RPMI8226 (cell line): Measurements from ENCODE around the gene ARPP21.

Source experiments
- DNase-seq: peaks from one replicate; pipeline ENCODE4 v3.0.0-alpha.2; 2015

The ARPP21 gene

GRCh38 chr3:35739964-35740527, 100.7 kb downstream of the ARPP21 start:
- no peak for DNase-seq

GRCh38 chr3:35743218-35743617, 103.9 kb downstream of the ARPP21 start:
- no peak for DNase-seq

- no peak for DNase-seq
Measured at GRCh38 chr3:35744419-35744818, 105.1 kb downstream of the ARPP21 start.

- no peak for DNase-seq
Measured at GRCh38 chr3:35745351-35745750, 106.0 kb downstream of the ARPP21 start.

- DNase-seq: no peak
Measured at GRCh38 chr3:35745802-35746484, 106.6 kb downstream of the ARPP21 start.

GRCh38 chr3:35746492-35746891, 107.2 kb downstream of the ARPP21 start:
- DNase-seq: no peak

GRCh38 chr3:35748144-35748543, 108.8 kb downstream of the ARPP21 start:
- DNase-seq: no peak

GRCh38 chr3:35751207-35751606, 111.9 kb downstream of the ARPP21 start:
- no peak for DNase-seq

GRCh38 chr3:35757991-35758757, 118.8 kb downstream of the ARPP21 start:
- DNase-seq: no peak

- no peak for DNase-seq
Measured at GRCh38 chr3:35760146-35760545, 120.8 kb downstream of the ARPP21 start.

- no peak for DNase-seq
Measured at GRCh38 chr3:35761311-35761710, 122.0 kb downstream of the ARPP21 start.

- DNase-seq: no peak
Measured at GRCh38 chr3:35772381-35773015, 133.2 kb downstream of the ARPP21 start.

GRCh38 chr3:35773417-35773816, 134.1 kb downstream of the ARPP21 start:
- DNase-seq: no peak

GRCh38 chr3:35776346-35776745, 137.0 kb downstream of the ARPP21 start:
- DNase-seq: no peak

- no peak for DNase-seq
Measured at GRCh38 chr3:35777065-35777464, 137.7 kb downstream of the ARPP21 start.

- no peak for DNase-seq
Measured at GRCh38 chr3:35777563-35778554, 138.5 kb downstream of the ARPP21 start.

- DNase-seq: no peak
Measured at GRCh38 chr3:35779611-35780010, 140.3 kb downstream of the ARPP21 start.

GRCh38 chr3:35780800-35781199, 141.5 kb downstream of the ARPP21 start:
- no peak for DNase-seq

GRCh38 chr3:35781558-35781957, 142.2 kb downstream of the ARPP21 start:
- DNase-seq: no peak

- DNase-seq: no peak
Measured at GRCh38 chr3:35782355-35782754, 143.0 kb downstream of the ARPP21 start.

- no peak for DNase-seq
Measured at GRCh38 chr3:35784169-35784568, 144.8 kb downstream of the ARPP21 start.

- no peak for DNase-seq
Measured at GRCh38 chr3:35785234-35785888, 146.0 kb downstream of the ARPP21 start.
